HG03342 (cell line): ENCODE data around the gene CORO1C.
"Not testable (repeated sequence)": the region's sequence is repeated elsewhere in the genome, so short reads cannot be mapped to it uniquely, and the experiment has no call there.

Source experiments
- ATAC-seq: cut with Tn5 transposase; IDR thresholded peaks from one replicate; pipeline ENCODE4 v1.9.1; 2021; ENCODE audit warnings: mild to moderate bottlenecking, moderate library complexity; ENCODE audit not compliant: unreplicated experiment

The CORO1C gene

DNA sequence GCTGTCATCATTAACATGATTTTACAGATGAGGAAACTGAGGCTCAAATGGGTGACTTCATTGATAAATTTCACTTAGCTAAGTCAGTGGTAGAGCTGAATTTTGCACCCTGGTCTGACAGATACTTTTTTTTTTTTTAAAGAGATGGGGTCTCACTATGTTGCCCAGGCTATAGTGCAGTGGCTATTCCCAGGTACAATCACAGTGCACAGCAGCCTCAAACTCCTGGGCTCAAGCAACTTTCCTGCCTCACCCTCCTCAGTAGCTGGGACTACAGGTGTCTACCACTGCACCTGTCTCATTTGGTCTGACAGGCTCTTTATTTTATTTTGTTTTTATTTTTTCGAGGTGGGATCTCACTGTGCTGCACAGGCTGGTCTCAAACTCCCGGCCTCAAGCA is 24.2 kb upstream of the CORO1C start:
- no peak for ATAC-seq

DNA sequence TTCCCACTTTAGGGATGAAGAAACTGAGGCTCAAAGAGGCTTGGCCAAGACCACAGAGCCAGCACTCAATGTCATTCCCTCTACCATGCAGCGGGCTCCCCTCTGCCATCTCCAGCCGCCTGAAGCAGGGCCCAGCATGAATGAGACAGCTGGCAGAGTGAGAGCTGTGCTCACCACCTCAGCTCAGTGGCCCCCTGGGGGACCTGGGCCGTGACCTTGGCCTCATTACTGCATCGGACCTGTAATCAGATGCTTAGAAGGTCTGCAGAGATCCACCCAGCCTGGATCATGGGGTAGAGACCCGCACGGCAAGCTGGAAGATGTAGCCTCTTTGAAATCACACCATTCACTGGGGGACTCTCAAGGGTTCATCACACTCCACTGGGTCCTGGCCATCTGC is 22.7 kb upstream of the CORO1C start:
- no peak for ATAC-seq

DNA sequence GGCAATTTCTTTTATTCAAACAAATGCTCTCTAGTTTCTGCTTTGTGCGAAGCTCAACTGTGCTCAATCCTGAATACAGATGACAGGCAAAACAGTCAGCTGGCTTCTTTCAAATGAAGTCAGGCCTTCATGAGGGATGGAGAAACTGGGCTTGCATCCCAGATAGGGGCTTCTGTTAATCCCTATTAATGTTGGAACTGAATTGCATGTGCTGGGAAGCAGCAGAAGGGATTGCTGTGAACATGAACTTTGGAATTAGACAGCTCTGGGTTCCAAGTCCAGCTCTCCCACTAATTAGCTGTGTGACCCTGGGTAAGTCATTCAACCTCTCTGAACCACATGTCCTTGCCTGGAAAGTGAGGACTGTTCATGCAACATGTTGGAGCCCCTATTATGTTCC is 21.1 kb upstream of the CORO1C start:
- no peak for ATAC-seq

DNA sequence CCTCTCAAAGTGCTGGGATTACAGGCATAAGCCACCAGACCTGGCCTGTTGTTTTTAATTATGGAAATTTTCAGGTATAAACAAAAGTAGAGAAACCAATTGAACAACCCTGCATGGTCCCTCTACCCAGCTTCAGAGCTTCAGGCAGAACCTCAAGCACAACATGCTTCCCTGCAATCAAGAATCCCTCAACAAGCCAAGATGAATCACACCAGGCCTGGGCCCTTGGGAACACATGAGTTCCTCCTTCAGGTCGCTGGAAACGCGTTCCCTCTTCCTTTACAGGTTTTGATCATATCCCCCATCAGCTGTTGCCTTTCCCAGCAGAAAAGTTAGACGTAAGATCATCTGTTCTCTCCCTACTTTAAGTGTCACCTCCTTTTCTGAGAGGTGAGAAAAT is 20.5 kb upstream of the CORO1C start:
- ATAC-seq = no peak

DNA sequence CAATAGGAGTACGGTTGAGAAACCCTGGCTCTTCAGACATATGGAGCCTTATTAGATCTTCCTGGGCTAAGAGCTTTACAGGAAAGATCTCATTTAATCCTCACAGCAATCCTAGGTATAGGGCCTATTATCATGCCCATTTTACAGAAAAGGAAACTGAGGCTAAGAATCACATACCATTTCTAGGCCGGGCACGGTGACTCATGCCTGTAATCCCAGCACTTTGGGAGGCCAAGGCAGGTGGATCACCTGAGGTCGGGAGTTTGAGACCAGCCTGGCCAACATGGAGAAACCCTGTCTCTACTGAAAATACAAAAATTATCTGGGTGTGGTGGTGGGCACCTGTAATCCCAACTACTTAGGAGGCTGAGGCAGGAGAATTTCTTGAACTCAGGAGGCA is 19.7 kb upstream of the CORO1C start:
- not testable (repeated sequence) for ATAC-seq

- ATAC-seq = no peak
These were observed 19.2 kb upstream of the CORO1C start for GRCh38 chr12:108750526-108750925.

DNA sequence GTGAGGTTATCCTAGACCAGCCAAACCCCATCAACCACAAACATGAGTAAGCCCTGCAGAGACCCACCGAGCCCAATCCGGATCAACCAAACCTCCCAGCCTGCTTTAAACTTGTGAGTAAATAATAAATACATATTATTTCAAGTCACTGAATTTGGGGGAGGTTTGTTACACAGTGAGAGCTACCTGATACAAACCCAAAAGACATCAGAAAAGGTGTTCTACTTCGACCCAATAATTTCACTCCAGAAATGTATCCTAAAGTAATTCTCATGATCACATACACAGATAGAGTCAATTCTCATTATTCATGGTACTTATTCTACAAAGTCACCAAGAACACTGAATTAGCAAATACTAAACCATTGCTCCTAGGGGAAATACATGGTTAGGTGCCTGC is 16.2 kb upstream of the CORO1C start:
- ATAC-seq = no peak

- ATAC-seq = no peak
These were observed 14.3 kb upstream of the CORO1C start for GRCh38 chr12:108745641-108746040.

GRCh38 chr12:108744021-108744897 is 12.9 kb upstream of the CORO1C start:
- ATAC-seq = no peak

DNA sequence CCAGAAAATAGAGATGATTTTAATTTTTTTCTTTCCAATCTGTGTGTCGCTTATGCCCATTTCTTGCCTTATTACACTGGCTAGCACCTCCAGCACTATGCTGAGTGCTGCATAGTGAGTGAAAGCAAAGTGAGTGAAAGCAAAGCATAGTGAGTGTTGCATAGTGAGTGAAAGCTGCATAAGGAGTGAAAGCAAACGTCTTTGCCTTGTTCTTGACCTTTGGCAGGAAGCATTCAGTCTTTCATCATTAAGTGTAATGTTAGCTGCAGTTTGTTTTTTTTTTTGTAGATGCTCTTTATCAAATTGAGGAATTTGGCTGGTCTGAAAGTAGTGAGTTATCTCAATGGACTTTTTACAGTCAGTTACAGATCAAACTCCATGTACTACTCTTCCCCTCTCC is 6.9 kb upstream of the CORO1C start:
- ATAC-seq = no peak

DNA sequence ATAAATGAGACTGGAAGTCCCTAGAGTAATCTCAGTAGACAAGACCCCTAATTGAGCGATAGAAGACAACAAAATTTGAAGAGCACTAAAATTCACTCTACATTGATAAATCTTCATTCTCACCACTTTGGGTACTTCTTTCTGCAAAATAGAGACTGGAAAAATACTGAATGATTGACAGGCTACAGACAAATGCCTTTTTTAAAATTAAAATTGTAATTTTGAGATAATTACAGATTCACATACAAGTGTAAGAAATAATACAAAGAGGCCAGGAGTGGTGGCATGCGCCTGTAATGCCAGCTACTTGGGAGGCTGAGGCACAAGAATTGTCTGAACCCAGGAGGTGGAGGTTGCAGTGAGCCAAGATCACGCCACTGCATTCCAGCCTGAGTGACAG is 4.5 kb upstream of the CORO1C start:
- no peak for ATAC-seq

- ATAC-seq = no peak
These were observed 3.0 kb upstream of the CORO1C start for GRCh38 chr12:108734200-108734906.

- ATAC-seq = not testable (repeated sequence)
These were observed 1.9 kb upstream of the CORO1C start for GRCh38 chr12:108733230-108733531.

- ATAC-seq = no peak
These were observed 1.3 kb upstream of the CORO1C start for GRCh38 chr12:108732489-108733229.

- peak; percentile 45 for ATAC-seq
These were observed 646 bp upstream of the CORO1C start for GRCh38 chr12:108731866-108732461.

DNA sequence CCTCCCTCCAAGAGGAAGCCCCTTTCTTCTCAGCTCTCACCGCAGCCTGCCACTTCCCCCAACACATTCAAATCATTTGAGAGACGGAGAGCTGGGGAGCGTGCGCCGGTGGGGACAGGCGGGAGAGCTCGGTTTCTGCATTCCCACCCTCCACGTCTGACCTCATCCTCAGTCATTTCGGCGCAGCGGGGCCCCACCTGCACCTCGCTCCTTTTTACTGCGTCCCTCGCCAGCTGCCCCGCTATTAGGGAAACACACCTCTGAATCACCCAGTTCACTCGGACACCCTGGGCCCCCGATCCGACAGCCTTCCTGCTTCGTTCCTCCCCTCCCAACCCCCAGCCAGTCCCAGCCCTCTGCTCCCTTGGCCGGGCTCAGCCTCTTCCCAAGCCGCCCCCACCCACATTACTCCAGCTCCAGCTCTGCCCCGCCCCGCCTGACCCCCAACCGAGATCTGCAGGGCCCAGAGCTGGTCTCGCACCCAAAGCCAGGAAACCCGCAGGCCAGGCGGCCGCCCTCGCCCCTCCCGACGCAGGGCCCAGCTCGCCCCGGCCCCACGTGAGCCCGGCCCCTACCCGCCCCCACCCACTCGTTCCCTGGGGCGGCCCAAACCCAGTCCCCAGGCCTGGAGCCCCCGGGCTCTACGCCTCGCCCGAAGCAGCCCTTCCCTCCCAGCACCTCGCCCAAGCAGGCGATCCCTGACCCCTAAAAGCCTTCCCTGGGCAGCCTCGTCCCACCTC is 783 bp downstream of the CORO1C start:
- ATAC-seq = no peak

DNA sequence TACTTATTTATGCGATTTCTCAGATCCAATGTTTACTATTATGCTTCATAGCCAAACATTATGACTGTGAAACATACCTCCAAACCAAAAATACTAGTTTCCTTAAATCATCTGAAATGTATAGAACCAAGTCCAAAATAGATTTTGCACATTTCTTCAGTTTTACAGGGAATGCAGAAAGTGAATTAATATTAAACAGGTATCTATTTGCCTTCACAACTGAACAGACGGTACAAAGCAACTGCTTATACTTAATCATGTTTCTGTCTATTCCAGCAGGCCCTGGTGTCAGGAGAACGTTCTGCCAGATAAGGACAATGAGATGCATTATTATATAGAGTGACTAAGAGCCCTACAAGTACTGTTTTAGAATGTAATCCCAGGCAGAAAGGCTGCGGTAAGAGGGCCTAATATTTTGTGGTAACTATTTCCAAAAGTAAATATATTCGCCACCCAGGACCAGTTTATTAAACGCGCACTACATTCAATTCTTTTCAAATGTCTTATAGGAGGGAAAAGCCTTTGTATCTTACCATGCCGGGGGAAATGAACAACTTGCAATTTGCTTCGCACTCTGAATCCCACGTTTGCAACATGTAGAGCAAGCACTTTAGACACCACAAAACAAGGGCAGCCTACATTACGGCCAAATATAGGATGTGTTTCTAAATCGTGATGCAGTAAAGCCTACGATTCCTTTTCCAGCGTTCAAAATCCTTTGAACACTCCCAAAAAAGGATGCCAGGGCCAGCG is 1.5 kb downstream of the CORO1C start:
- no peak for ATAC-seq

- no peak for ATAC-seq
These were observed 2.3 kb downstream of the CORO1C start for GRCh38 chr12:108728820-108729611.
